GM10248 (cell line): ENCODE results near the gene DOCK10.

Experiments
- CTCF ChIA-PET: fragments of 300-600 bp; sonication (Branson Sonifier 250); formaldehyde crosslinking; extraction: SDS; loops from one replicate; lab custom pipeline; 2021; ENCODE audit warnings: antibody characterized with exemption; lab: Yijun Ruan, JAX
- POLR2A ChIA-PET: fragments of 350-650 bp; sonication (Branson Sonifier 250); formaldehyde crosslinking; extraction: SDS; loops from one replicate; lab custom pipeline; 2020; ENCODE audit warnings: antibody characterized with exemption; lab: Yijun Ruan, JAX
- DNase-seq: peaks from one replicate; pipeline ENCODE4 v3.0.0; 2012; ENCODE audit errors: extremely low spot score
- CTCF ChIP-seq: IDR thresholded peaks from 2 replicates; pipeline ENCODE4 v1.5.1; 2012; ENCODE audit warnings: mild to moderate bottlenecking, low read depth; ENCODE audit errors: extremely low read depth, missing control alignments, control extremely low read depth

Gene DOCK10

GRCh38 chr2:224751996-224752698, 290.1 kb downstream of the DOCK10 start:
- POLR2A ChIA-PET = no interaction called here
- CTCF ChIA-PET = interaction anchor here (0.9 to 2.7 kb wide), 4 partner anchors 9 to 102 kb away, joined by 3 to 9 read pairs (median 5); no protein-coding TSS in a partner anchor

GRCh38 chr2:224749136-224749535, 293.1 kb downstream of the DOCK10 start:
- no peak for TF ChIP-seq CTCF
- CTCF ChIA-PET = no interaction called here
- DNase-seq = no peak
- POLR2A ChIA-PET = no interaction called here

More at GRCh38 chr2:224751996-224752698, 290.1 kb downstream of the DOCK10 start:
- no peak for TF ChIP-seq CTCF
- DNase-seq = no peak

GRCh38 chr2:224747765-224748164, 294.5 kb downstream of the DOCK10 start:
- POLR2A ChIA-PET = no interaction called here
- TF ChIP-seq CTCF = no peak
- DNase-seq = no peak
- CTCF ChIA-PET = interaction anchor here (1.7 kb wide), 1 partner anchor 9 kb away, joined by 3 read pairs; no protein-coding TSS in a partner anchor

- ChIA-PET CTCF (no interaction called here), POLR2A (no interaction called here)
- TF ChIP-seq CTCF = no peak
- no peak for DNase-seq
Observed at GRCh38 chr2:224736227-224736626, 306.0 kb downstream of the DOCK10 start.

GRCh38 chr2:224734949-224735348, 307.3 kb downstream of the DOCK10 start:
- no peak for TF ChIP-seq CTCF
- ChIA-PET POLR2A (no interaction called here), CTCF (no interaction called here)
- DNase-seq = no peak

- no peak for TF ChIP-seq CTCF
- DNase-seq = no peak
- CTCF ChIA-PET = interaction anchor here (0.9 kb wide), 1 partner anchor 10 kb away, joined by 3 read pairs; no protein-coding TSS in a partner anchor
- POLR2A ChIA-PET = no interaction called here
Observed at GRCh38 chr2:224731665-224732064, 310.6 kb downstream of the DOCK10 start.

GRCh38 chr2:224729435-224729834, 312.8 kb downstream of the DOCK10 start:
- ChIA-PET CTCF (no interaction called here), POLR2A (no interaction called here)
- TF ChIP-seq CTCF = no peak
- no peak for DNase-seq
